Lower lobe of right lung (tissue), 2 donors: ENCODE data around the gene TNFRSF9. TPM values are rescaled to one million over a fixed set of nuclear protein-coding genes. Genes with fewer than 3 reads are reported as not detected.

ENCODE experiments used
- ATAC-seq, 2 donors: fragments of 200-7000 bp; cut with Tn5 transposase; one replicate each; pipeline ENCODE4 v1.9.1; 2020 to 2022; ENCODE audit warnings: mild to moderate bottlenecking in 2 of 2, moderate library complexity in 2 of 2
- DNase-seq: peaks from one replicate; pipeline ENCODE4 v3.0.0-alpha.2; 2020
- H3K27ac ChIP-seq: fragments of 200-600 bp; one replicate; pipeline ENCODE4 v1.8.0; 2022
- H3K27me3 ChIP-seq: fragments of 200-600 bp; one replicate; pipeline ENCODE4 v1.8.0; 2022; ENCODE audit warnings: low read depth
- H3K36me3 ChIP-seq: fragments of 200-600 bp; one replicate; pipeline ENCODE4 v1.8.0; 2022; ENCODE audit warnings: mild to moderate bottlenecking
- H3K4me1 ChIP-seq: fragments of 200-600 bp; one replicate; pipeline ENCODE4 v1.8.0; 2022
- H3K4me3 ChIP-seq: fragments of 200-600 bp; one replicate; pipeline ENCODE4 v1.8.0; 2022; ENCODE audit warnings: mild to moderate bottlenecking
- H3K9me3 ChIP-seq: fragments of 200-600 bp; one replicate; pipeline ENCODE4 v1.8.0; 2022
- CTCF ChIP-seq: fragments of 200-600 bp; IDR thresholded peaks from one replicate; pipeline ENCODE4 v1.8.0; 2022; ENCODE audit warnings: antibody characterized with exemption, mild to moderate bottlenecking
- intact Hi-C: fragments of 100-400 bp; cut with DNase I; formaldehyde crosslinking; loops from one replicate; pipeline ENCODE4 v1.11.0; 2022
- total RNA-seq: library from RNA; stranded (reverse); fragmentation: NEBNext Ultra II Directional; extraction: Animal tissue kit (Norgen Biotek cat#: 25700); gene quantifications from one replicate; pipeline ENCODE4 v1.2.1, GENCODE V29; 2021
- donor health status: DM: no; HTN: yes; CAD: no; lungs with severe emphysema.

TNFRSF9 gene
- total RNA-seq, 1 donor from 2014 or later = 0.47 TPM

DNA sequence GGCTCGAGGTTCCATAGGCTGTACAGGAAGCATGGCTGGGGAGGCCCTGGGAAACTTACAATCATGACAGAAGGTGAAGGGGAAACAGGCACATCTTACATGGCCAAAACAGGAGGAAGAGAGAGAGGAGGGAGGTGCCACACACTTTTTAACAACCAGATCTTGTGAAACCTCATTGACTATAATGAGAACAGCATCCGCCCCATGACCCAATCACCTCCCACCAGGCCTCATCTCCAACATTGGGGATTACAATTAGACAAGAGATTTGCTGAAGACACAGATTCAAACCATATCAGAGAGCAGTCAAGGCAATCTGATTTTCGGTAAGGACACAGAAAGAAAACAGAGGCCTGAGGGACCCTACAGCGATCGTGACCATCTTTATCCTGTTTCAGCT lies 41.7 kb downstream of the TNFRSF9 start:
- Histone ChIP-seq H3K36me3 (no peaks in the 10 kb centered on the region), H3K9me3 (no peaks in the 10 kb centered on the region), H3K4me1 (peaks cover 6% of the 10 kb centered on the region), H3K27ac (no peak overlapping the region), H3K27me3 (no peaks in the 10 kb centered on the region), H3K4me3 (no peak overlapping the region)
- ATAC-seq (no peak), DNase-seq (no peak)
- intact Hi-C loops = no loop called here
- no peak for TF ChIP-seq CTCF

GRCh38 chr1:7896994-7897393 lies 43.6 kb downstream of the TNFRSF9 start:
- TF ChIP-seq CTCF = no peak
- DNase-seq (no peak), ATAC-seq (no peak)
- H3K36me3 ChIP-seq = no peaks in the 10 kb centered on the region
- H3K4me3 ChIP-seq = no peak overlapping the region
- intact Hi-C loops = no loop called here
- no peaks in the 10 kb centered on the region for H3K9me3 ChIP-seq
- H3K27me3 ChIP-seq = no peaks in the 10 kb centered on the region
- no peaks in the 10 kb centered on the region for H3K4me1 ChIP-seq
- H3K27ac ChIP-seq = no peak overlapping the region

- no peaks in the 10 kb centered on the region for H3K9me3 ChIP-seq
- DNase-seq (no peak), ATAC-seq (no peak)
- H3K27ac ChIP-seq = no peak overlapping the region
- no peaks in the 10 kb centered on the region for H3K36me3 ChIP-seq
- no peak for TF ChIP-seq CTCF
- no peaks in the 10 kb centered on the region for H3K27me3 ChIP-seq
- H3K4me1 ChIP-seq = no peaks in the 10 kb centered on the region
- no peak overlapping the region for H3K4me3 ChIP-seq
- intact Hi-C loops = no loop called here
Measured at GRCh38 chr1:7893529-7894180, 47.0 kb downstream of the TNFRSF9 start.

DNA sequence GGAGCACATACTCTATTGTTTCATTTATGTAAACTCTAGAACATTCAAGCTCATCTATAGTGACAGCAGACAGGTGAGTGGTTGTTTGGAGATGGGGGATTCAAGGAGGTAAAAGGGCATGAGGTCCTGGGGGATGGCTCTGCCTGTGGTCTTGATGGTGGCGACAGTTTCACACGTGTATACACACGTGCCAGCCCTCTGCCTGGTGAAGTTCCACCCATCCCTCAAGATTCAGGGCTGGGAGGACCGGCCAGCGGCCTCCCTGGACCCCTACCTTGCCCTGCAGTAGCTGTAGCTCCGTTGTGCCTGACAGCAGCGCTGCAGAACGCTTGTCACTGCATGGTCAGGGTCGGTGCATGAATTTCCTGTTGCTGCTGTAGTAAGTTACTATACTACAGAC lies 48.8 kb downstream of the TNFRSF9 start:
- H3K9me3 ChIP-seq = no peaks in the 10 kb centered on the region
- no peak overlapping the region for H3K27ac ChIP-seq
- ATAC-seq (no peak), DNase-seq (no peak)
- no peak for TF ChIP-seq CTCF
- H3K4me1 ChIP-seq = peaks cover 1% of the 10 kb centered on the region
- no peak overlapping the region for H3K4me3 ChIP-seq
- no peaks in the 10 kb centered on the region for H3K36me3 ChIP-seq
- intact Hi-C loops = no loop called here
- H3K27me3 ChIP-seq = no peaks in the 10 kb centered on the region

DNA sequence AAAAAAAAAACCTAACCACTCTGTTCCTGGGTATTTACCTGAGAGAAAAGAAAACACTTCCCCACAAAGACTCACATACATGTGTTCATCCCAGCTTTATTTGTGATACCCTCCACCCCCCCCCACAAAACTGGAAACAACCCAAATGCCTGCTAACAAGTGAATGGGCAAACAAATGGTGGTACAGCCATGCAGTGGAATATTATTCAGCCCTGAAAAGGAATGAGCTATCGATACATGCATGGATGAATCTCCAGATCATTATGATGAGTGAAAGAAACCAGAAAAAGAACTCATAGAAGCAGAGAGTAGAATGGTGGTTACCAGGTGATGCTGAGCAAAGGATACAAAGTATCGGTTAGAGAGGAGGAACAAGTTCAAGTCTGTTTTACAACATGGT lies 49.8 kb downstream of the TNFRSF9 start:
- Histone ChIP-seq H3K9me3 (no peaks in the 10 kb centered on the region), H3K27me3 (no peaks in the 10 kb centered on the region), H3K27ac (no peak overlapping the region), H3K4me3 (no peak overlapping the region), H3K4me1 (peaks cover 8% of the 10 kb centered on the region), H3K36me3 (no peaks in the 10 kb centered on the region)
- intact Hi-C loops = no loop called here
- TF ChIP-seq CTCF = no peak
- DNase-seq = no peak
- ATAC-seq = no peak
